RWPE1 (cell line): ENCODE data around the gene ASCC2.
"Not testable (repeated sequence)": the region's sequence is repeated elsewhere in the genome, so short reads cannot be mapped to it uniquely, and the experiment has no call there.

Experiments
- CTCF ChIA-PET: fragments of 350-600 bp; sonication (Branson Sonifier 250); formaldehyde crosslinking; extraction: SDS; loops from one replicate; lab custom pipeline; 2021; lab: Yijun Ruan, JAX
- POLR2A ChIA-PET: fragments of 400-600 bp; formaldehyde crosslinking; extraction: SDS; loops from one replicate; lab custom pipeline; 2020; ENCODE audit warnings: antibody characterized with exemption; ENCODE audit not compliant: low non-redundant PET; lab: Yijun Ruan, JAX
- DNase-seq: peaks from one replicate; pipeline ENCODE4 v3.0.0; 2012; ENCODE audit warnings: low spot score
- H3K27ac ChIP-seq: fragments of 450-650 bp; 2 replicates; pipeline ENCODE4 v1.5.1; 2017
- CTCF ChIP-seq: fragments of 450-650 bp; conservative IDR thresholded peaks from 2 replicates; pipeline ENCODE4 v1.5.1; 2017; ENCODE audit warnings: low read depth, mild to moderate bottlenecking

The ASCC2 gene

GRCh38 chr22:29758959-29759358 lies 79.1 kb downstream of the ASCC2 start:
- no peak for DNase-seq
- H3K27ac ChIP-seq, result peak overlapping the region; percentile 41
- ChIA-PET CTCF (no interaction called here), POLR2A (no interaction called here)
- TF ChIP-seq CTCF, result no peak

DNA sequence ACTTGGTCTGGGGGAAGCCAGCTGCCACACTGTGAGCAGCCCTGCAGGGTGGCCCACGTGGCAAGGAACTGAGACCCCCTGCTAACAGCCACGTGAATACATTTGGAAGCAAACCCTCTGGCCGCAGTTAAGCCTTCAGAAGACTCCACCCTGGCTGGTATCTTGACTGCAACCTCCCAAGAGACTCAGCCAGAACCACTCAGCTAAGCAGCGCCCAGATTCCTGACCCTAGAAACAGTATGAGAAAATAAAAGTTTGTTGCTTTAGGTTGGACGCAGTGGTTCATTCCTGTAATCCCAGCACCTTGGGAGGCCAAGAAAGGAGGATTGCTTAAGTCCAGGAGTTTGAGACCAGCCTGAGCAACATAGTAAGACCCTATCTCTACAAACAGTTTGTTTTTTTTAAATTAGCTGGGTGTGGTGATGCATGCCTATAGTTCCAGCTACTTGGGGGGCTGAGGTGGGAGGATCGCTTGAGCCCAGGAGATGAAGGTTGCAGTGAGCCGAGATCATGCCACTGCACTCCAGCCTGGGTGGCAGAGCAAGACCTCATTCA lies 79.9 kb downstream of the ASCC2 start:
- no peak for TF ChIP-seq CTCF
- DNase-seq, result no peak
- CTCF ChIA-PET, result no interaction called here
- no peak overlapping the region for H3K27ac ChIP-seq
- POLR2A ChIA-PET, result no interaction called here

DNA sequence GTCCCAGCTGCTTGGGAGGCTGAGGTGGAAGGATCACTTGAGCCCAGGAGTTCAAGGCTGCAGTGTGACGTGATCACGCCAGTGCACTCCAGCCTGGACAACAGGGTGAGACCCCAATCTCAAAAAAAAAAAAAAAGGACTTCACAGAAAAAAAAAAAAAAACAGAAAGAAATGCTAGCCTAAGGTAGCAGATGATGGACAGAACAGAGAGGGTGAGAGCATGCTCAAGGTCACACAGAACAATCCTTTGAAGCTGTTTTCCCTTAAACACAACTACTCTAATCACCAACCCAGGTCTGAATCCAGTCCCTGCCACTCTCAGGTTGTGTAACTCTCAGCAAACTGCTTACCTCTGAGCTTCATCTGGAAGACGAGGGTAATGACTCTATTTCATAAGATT lies 81.0 kb downstream of the ASCC2 start:
- CTCF ChIA-PET, result no interaction called here
- POLR2A ChIA-PET, result no interaction called here

DNA sequence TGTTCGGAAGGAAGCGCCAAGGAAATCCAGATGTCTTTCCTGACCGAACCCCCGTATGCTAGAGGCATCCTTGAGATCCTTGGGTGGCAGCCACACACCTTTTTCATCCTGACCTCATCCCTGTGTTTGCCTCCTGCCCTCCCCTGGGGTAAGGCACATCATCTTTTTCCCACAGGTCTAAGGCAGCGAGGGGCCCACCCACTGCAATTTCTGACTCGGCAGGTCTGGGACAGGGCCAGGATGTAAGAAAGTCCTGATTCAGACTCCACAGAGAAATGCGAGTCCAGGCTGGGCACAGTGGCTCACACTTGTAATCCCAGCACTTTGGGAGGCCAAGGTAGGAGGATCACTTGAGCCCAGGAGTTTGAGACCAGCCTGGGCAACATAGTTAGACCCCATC lies 81.7 kb downstream of the ASCC2 start:
- CTCF ChIA-PET, result no interaction called here

More for the DNA sequence above, 81.0 kb downstream of the ASCC2 start:
- H3K27ac ChIP-seq, result no peak overlapping the region
- no peak for DNase-seq
- TF ChIP-seq CTCF, result no peak

GRCh38 chr22:29755889-29756288 lies 82.2 kb downstream of the ASCC2 start:
- DNase-seq, result no peak
- H3K27ac ChIP-seq, result no peak overlapping the region
- ChIA-PET CTCF (no interaction called here), POLR2A (no interaction called here)
- no peak for TF ChIP-seq CTCF

More for the DNA sequence above, 81.7 kb downstream of the ASCC2 start:
- no peak for TF ChIP-seq CTCF
- no peak for DNase-seq
- POLR2A ChIA-PET, result no interaction called here
- H3K27ac ChIP-seq, result 0 out of 2 replicates have a peak overlapping the region, but pooled peaks have one; percentile 21

- POLR2A ChIA-PET, result interaction anchor here (0.5 kb wide), 1 partner anchor 92 kb away, joined by 9 read pairs; no protein-coding TSS in a partner anchor
- CTCF ChIA-PET, result not testable (repeated sequence)
- H3K27ac ChIP-seq, result peak overlapping the region; percentile 18; the same call in 1 of the 2 replicates
Observed at GRCh38 chr22:29754658-29755395, 83.2 kb downstream of the ASCC2 start.

More at GRCh38 chr22:29754658-29755395, 83.2 kb downstream of the ASCC2 start:
- DNase-seq, result not testable (repeated sequence)
